Measurements from ENCODE around the gene LDLRAD4.

LDLRAD4 gene

GRCh38 chr18:13372531-13372951 lies 154.0 kb downstream of the LDLRAD4 start:
- no peak for DNase-seq

GRCh38 chr18:13374096-13374467 lies 155.5 kb downstream of the LDLRAD4 start:
- no peak for DNase-seq

- DNase-seq, result no peak
Measured at GRCh38 chr18:13374468-13375301, 156.1 kb downstream of the LDLRAD4 start.

DNA sequence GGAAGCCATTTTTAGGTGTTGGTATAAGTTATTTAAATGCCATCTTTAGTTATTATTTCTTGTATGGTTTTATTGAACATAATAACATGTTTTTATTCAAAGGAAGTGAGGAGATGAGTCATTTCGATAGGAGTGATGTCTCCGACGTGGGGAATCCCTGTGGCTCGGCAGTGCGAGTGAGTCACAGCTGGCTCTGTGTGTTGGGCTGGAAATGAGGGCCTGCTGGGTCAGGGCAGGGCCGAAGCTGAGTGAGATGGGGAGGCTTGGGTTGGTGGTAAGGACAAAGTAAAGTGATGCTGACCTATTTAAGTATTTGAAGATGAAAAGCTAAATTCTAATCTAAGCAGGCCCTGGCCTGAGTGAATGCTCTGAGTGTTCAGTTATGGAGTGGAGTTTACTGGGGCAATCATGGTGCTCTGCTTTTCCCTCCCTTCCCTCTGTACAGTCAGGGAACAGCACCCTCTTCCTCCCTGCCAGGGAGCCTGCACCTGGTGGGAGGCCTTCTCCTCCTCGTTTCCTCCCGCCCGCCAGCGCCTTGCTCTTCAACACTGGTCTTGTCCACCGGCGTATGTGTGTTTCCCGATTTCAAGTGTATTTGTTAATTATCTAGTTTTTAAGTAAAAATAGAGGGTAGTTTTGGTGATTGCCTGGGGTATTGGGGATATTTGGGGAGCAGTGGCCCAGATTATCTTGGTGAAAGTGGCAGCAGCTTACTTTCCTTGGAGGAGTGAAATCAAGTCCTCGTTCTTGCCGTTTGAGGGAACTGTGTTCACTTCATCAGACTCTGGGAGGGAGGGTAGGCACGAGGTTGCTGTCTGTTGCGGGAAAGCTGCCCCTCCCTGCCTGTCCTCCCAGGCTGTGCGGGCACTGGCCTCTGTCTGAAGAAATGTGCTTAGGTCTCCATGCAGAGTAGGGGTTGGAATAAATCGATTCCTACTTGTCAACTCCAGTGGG lies 157.0 kb downstream of the LDLRAD4 start:
- DNase-seq, result no peak

GRCh38 chr18:13376298-13376840 lies 157.8 kb downstream of the LDLRAD4 start:
- no peak for DNase-seq

DNA sequence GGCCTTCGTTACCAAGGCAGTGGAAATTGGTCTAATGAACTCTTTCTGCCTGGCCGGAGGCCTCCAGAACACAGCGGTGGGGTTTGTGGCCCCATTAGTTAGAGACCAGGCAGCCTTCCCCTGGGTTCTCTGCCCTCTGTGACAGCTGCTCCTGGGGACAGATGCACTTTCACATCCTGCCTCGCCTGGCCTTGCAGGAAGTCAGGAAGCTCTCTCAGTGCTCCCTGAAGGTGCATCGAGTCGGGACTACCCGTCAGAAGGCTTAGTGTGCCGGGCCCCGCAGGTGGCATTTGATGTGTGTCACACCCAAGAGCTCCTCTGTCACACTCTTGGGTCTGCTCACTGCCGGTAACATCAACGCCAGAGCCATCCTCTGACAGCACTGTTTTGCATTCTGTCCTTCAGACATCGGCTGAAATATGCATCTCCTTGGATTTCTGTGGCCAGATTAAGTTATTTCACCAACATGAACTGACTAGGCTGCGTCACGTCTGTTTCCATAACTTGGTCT lies 158.3 kb downstream of the LDLRAD4 start:
- no peak for DNase-seq

DNA sequence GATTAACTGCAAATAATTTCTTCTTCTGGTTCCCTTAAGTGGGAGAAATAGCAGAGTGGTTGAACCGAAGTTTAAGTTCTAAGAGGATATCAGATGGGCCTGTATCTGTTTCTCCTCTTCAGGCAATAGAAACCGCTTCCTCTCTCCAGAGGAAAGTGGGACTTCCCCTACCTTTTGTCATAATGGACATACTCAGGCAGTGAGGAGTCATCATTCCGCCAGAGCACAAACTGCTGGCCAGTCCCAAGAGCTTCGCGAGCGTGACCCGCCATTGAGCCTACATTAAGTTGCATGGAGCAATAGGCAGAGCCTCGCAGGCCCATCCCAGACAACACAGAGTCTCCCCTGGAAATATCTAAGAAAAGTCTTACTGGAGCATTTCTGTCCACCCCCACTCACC lies 158.9 kb downstream of the LDLRAD4 start:
- DNase-seq, result no peak

DNA sequence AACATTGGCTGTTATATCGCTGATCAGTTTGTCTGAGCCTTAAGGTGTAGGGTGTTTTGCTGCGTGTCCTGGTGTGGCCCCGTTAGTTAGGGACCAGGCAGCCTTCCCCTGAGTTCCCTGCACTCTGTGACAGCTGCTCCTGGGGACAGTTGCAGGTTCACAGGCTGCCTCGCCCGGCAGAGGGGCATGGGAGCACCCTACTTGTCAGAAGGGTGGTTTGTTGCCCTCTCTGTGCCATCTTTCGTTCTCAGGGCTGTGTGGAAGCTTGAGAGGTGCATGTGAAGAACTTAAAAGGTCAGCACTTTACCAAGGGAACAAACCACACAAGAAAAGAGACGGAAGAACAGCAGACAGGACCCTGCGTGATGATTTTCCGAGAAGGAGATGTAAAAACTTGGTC lies 159.6 kb downstream of the LDLRAD4 start:
- DNase-seq, result no peak

DNA sequence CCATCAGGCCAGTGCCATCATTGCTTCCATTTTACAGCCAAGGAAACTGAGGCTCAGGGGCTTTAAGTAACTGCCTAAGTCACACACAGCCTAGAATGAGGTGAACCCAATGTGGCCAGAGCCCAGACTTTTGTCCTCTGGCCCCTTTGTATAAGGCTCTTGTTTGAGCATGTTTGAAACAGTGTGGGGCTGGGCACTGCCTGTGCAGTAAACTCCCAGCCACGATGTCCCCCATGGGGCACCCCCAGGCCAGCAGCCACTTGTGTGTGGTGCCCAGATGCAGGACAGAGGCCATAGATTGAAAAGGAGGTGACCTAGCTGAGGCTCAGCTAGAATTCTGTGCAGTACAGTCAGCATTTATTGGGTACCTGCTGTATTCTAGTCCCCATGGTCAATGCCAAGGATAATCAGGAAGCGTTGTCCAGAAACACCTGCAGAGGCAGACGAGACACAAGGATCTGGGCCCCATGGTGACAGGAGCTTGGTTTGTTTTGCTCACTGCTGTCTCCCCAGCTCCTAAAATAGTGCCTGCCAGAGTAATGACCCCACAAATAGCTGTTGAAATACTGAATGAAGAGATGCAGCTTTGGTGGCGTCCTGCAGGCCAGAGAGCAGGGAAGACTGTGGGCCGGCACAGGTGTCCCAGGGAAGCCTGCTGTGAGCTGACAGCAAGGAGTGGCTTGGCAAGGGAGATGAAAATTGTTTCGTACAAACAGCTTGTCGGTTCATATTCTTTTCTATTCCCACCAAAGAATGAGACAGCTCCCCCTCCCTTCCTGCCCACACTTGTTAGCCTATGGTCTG lies 160.7 kb downstream of the LDLRAD4 start:
- no peak for DNase-seq

- peak; percentile 41 for DNase-seq
Measured at GRCh38 chr18:13379930-13380690, 161.6 kb downstream of the LDLRAD4 start.

DNA sequence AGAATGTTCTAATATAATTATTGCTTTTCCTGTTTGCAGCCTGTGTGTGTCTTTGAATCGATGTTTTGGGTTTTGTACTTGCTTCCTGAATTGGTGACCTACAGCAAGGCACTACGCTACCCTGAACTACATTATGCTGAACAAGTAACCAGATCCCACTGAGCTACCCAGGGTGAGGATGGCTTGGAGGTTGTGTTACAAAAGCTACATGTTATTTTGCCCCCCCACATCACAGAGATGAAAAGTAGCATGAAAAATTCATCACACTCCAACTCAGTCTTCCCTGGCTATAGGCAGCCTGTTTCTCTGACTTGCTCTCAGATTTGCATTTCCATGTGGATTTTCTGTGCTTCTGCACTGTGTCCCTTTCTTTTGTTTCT lies 162.1 kb downstream of the LDLRAD4 start:
- no peak for DNase-seq

DNA sequence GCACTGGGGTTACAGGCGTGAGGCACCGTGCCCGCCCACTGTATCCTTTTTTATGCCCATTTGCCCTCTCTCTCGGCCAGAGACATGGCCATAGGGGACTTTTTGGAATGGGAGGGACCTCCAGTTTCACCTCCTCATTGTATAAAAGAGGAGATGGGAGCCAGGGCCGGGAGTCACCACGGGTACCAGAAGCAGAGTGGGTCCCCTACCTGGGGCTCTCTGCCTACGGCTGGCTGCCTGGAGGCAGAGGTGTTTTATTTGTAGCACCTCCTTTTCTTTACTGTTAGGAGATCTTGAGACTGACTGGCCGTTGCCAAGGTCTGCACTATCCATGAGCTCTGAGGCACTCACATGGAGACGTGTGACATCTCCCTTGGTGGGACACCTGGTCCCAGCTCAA lies 162.8 kb downstream of the LDLRAD4 start:
- no peak for DNase-seq

GRCh38 chr18:13381944-13382365 lies 163.4 kb downstream of the LDLRAD4 start:
- peak; percentile 60 for DNase-seq

DNA sequence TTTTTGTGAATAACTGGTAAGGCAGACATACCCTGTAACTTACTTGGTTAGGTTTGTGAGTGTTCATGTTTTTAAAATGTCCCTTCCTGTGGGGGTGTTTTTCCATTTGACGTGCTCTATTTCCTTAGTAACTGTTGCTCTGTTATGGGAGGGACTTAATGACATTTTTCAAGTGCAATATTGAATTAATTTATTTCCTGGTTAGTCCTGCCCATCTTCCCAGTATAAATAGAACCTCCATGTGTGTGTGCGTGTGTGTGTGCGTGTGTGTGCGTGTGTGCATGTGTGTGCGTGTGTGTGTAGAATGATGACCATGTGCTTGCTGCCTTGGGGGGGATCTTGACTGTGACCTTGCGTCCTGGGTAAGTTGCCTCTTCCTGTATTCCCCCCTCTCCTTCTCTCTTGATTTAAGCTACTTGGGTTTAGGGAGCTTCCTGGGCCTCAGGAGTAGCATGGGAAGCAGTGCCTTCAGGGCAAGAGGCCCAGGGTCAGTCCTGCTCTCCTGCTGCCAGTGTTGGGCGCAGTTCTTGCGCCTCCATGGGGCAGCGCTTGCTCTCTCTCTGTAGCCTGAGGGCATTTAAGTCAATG lies 163.9 kb downstream of the LDLRAD4 start:
- peak; percentile 52 for DNase-seq

DNA sequence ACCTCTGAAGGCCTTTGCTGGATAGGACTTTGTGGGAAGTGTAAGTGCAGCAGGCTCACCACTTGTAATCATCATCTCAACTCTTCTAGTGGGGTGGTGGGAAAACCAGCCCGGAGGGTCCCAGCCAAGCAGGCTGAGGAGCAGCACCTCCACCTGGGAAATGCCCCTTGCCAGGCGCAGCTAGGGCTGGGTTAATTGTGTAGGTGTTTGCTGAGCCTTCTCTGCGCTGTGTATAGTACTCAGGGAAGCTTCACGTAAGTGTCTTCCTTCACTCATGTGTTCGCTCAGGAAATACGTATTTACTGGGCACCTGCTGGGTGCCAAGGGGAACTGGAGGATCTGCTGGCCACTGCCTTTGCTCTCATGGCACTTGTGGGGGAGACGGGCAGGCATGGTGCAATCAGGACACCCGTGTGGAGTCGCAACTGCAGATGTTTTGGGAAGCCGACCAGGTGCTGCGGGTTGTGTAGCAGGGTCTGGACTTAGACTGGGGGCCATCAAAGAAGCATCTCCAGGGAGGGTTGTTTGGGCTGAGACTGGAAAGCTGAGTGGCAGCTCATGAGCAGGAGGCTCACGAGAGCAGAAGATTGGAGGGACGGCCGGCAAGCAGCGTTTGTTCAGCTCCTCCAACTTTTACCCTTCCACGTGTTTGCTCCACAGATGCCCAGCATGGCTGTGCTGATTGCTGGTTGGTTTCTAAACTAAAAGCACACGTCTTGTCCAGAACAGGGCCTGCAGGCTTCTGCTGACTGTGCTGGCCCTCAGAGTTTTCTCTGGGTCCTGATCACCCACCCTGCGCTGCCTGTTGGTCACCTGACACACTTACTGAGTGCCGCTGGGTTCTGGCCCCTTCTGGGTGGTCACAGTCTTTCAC lies 164.6 kb downstream of the LDLRAD4 start:
- no peak for DNase-seq

DNA sequence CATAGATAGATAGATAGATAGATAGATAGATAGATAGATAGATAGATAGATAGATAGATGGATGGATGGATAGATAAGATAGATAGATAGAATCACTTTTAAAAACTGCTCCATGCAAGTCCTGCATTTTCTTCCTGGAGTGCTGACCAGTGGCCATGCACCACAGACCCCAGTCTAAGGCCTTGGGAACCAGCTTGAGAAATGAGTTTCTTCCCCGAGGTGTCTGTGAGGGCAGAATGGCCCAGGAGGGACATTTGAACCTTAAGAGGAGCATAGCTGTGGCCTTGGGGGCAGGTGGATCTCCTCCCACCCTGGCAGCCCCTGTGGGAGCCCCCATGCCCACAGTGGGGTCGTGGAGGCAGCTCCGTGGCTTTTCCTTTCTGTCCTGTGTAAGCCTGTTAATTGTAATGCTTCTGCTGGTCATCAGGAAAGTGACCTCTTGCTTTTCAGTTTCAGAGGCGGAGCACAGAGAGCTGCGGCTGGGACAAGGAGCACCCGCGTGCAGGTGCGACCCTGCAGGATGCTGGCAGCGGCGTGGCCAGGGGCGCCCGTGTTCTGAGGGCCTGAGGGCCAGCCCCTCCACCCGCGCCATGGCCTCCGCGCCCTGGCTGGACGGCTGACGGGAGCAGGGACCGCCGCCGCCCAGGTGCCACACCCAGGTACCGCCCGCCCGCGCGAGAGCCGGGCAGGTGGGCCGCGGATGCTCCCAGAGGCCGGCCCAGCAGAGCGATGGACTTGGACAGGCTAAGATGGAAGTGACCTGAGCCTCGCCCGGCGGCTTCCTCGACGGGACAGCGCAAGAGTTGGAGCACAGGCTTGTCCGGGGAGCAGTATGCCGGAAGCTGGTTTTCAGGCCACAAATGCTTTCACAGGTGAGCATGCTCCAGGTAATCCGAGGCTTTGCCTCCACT lies 168.6 kb downstream of the LDLRAD4 start:
- no peak for DNase-seq

- no peak for DNase-seq
Measured at GRCh38 chr18:13387855-13388548, 169.4 kb downstream of the LDLRAD4 start.

Data from right kidney (tissue), 1 donor.